K562 (cell line): ENCODE data around the gene COX20. TPM values are rescaled to one million over a fixed set of nuclear protein-coding genes. Genes with fewer than 3 reads are reported as not detected.
A peak's percentile ranks its signal among the peaks of the same experiment; 100 is the strongest.

Experiments used
- ATAC-seq: fragments of 200-7000 bp; cut with Tn5 transposase; 3 replicates; pipeline ENCODE4 v1.9.1; 2020; ENCODE audit warnings: moderate library complexity
- BruUV-seq: library from RNA; stranded (reverse); fragments of 400-500 nt; replicated peaks from 2 replicates; lab custom pipeline; 2021; lab: Mats Ljungman, UMichigan
- CTCF ChIA-PET: fragments of 300-600 bp; formaldehyde crosslinking; extraction: SDS; loops from one replicate; lab custom pipeline; 2021; ENCODE audit warnings: low intra/inter-chr PET ratio; lab: Yijun Ruan, JAX
- POLR2A ChIA-PET: fragments of 300-600, 350-650 bp; sonication (Branson Sonifier 250); formaldehyde crosslinking; extraction: SDS; loops from one replicate; lab custom pipeline; 2021; ENCODE audit warnings: antibody characterized with exemption, inconsistent platforms; lab: Yijun Ruan, JAX
- DNase-seq, 4 experiments: peaks; one replicate each; pipeline versions ENCODE4 v3.0.0 to v3.0.0-alpha.2; 2011 to 2018; ENCODE audit warnings: low spot score in 3 of 4, mixed read lengths in 3 of 4; ENCODE audit errors: extremely low read depth in 1 of 4
- FAIRE-seq: peaks from 2 replicates; lab custom pipeline; 2011; peaks lifted over from hg19 to GRCh38; lab: Jason Lieb, UNC
- H2AFZ ChIP-seq: 2 replicates; pipeline ENCODE4 v1.6.0; 2011; ENCODE audit warnings: low read depth, low read length, control low read depth, inconsistent platforms
- H3K27ac ChIP-seq: fragments of 200-600 bp; 3 replicates; pipeline ENCODE4 v1.8.0; 2011; ENCODE audit warnings: low read depth, mild to moderate bottlenecking, control low read depth, inconsistent platforms, low read length, moderate library complexity, mixed read lengths; ENCODE audit errors: extremely low read depth
- H3K27me3 ChIP-seq, 2 experiments: fragments of 300-600 bp in 1 of 2; 2 replicates in 1 of 2; 3 replicates in 1 of 2; pipeline versions ENCODE4 v1.6.0 to v1.8.0; 2011; ENCODE audit warnings: inconsistent platforms in 2 of 2, low read length in 2 of 2, mild to moderate bottlenecking in 1 of 2, mixed read lengths in 1 of 2, moderate library complexity in 1 of 2; ENCODE audit not compliant: control insufficient read depth in 2 of 2, insufficient read depth in 2 of 2
- H3K36me3 ChIP-seq: fragments of 300-600 bp; 3 replicates; pipeline ENCODE4 v1.8.0; 2011; ENCODE audit warnings: mild to moderate bottlenecking, low read length, inconsistent platforms; ENCODE audit not compliant: control insufficient read depth, insufficient read depth
- H3K4me1 ChIP-seq, 2 experiments: fragments of 200-600 bp in 1 of 2; replicated peaks in 1 of 2; 2 replicates in 1 of 2; 3 replicates in 1 of 2; pipeline versions ENCODE4 v1.5.1 to v1.8.0; 2011; ENCODE audit warnings: inconsistent platforms in 2 of 2, low read length in 2 of 2, mild to moderate bottlenecking in 1 of 2, mixed read lengths in 1 of 2, moderate library complexity in 1 of 2; ENCODE audit not compliant: control insufficient read depth in 2 of 2, insufficient read depth in 2 of 2
- H3K4me2 ChIP-seq: 2 replicates; pipeline ENCODE4 v1.6.1; 2011; ENCODE audit warnings: low read length, control low read depth, inconsistent platforms, mixed read lengths; ENCODE audit not compliant: insufficient read depth
- H3K4me3 ChIP-seq: fragments of 200-600 bp; sonication (generic), shearing (Covaris generic); 2 replicates; pipeline ENCODE4 v1.5.1; 2016; ENCODE audit warnings: control low read depth, inconsistent platforms
- H3K79me2 ChIP-seq: fragments of 200-600 bp; 3 replicates; pipeline ENCODE4 v1.8.0; 2011; ENCODE audit warnings: low read length, inconsistent platforms; ENCODE audit not compliant: control insufficient read depth, insufficient read depth
- H3K9ac ChIP-seq, 2 experiments: 2 replicates each; pipeline versions ENCODE4 v1.6.0 to v1.6.1; 2011; ENCODE audit warnings: low read depth in 2 of 2, low read length in 2 of 2, control low read depth in 1 of 2, inconsistent platforms in 1 of 2, mild to moderate bottlenecking in 1 of 2, mixed read lengths in 1 of 2; ENCODE audit not compliant: insufficient read depth in 1 of 2
- H3K9me1 ChIP-seq: one replicate; pipeline ENCODE4 v1.6.0; 2011; ENCODE audit warnings: inconsistent platforms, mild to moderate bottlenecking, low read length, moderate library complexity; ENCODE audit not compliant: control insufficient read depth, insufficient read depth
- H3K9me3 ChIP-seq: replicated peaks from 2 replicates; pipeline ENCODE4 v1.5.1; 2011; ENCODE audit warnings: low read depth, low read length, inconsistent platforms; ENCODE audit not compliant: control insufficient read depth, insufficient read depth
- H4K20me1 ChIP-seq: replicated peaks from 2 replicates; pipeline ENCODE4 v1.6.1; 2011; ENCODE audit warnings: low read length, inconsistent platforms, mixed read lengths; ENCODE audit not compliant: control insufficient read depth, insufficient read depth
- ERF ChIP-seq: fragments of 450-650 bp; formaldehyde crosslinking; IDR thresholded peaks from 2 replicates; pipeline ENCODE4 v1.4.0; 2020; ENCODE audit warnings: mild to moderate bottlenecking, mixed read lengths
- MAFG ChIP-seq: fragments of 450-650 bp; conservative IDR thresholded peaks from 2 replicates; pipeline ENCODE4 v1.6.1; 2016; ENCODE audit warnings: missing genetic modification characterization, missing compliant biosample characterization
- MGA ChIP-seq: fragments of 450-650 bp; IDR thresholded peaks from 2 replicates; pipeline ENCODE4 v1.6.1; 2016; ENCODE audit warnings: mild to moderate bottlenecking, moderate library complexity
- PHB2 ChIP-seq: fragments of 450-650 bp; IDR thresholded peaks from 2 replicates; pipeline ENCODE4 v1.6.1; 2017; ENCODE audit warnings: low read depth
- POLR2B ChIP-seq: fragments of 450-650 bp; IDR thresholded peaks from 2 replicates; pipeline ENCODE4 v1.6.1; 2018; ENCODE audit warnings: low read depth; ENCODE audit not compliant: partially characterized antibody
- RNF219 ChIP-seq: fragments of 250-450 bp; sonication (Bioruptor Pico); IDR thresholded peaks from 2 replicates; pipeline ENCODE4 v1.5.0; 2022; ENCODE audit warnings: mild to moderate bottlenecking
- SUPT5H ChIP-seq: fragments of 450-650 bp; IDR thresholded peaks from 2 replicates; pipeline ENCODE4 v1.6.1; 2016
- ZNF165 ChIP-seq: fragments of 250-450 bp; sonication (Bioruptor Pico); IDR thresholded peaks from 2 replicates; pipeline ENCODE4 v1.4.0; 2020; ENCODE audit warnings: borderline replicate concordance
- ZNF174 ChIP-seq: fragments of 250-450 bp; sonication (Bioruptor Pico); IDR thresholded peaks from 2 replicates; pipeline ENCODE4 v1.4.0; 2020; ENCODE audit warnings: mild to moderate bottlenecking
- ZNF830 ChIP-seq: fragments of 250-450 bp; sonication (Bioruptor Pico); IDR thresholded peaks from 2 replicates; pipeline ENCODE4 v1.5.0; 2021; ENCODE audit warnings: mild to moderate bottlenecking
- WGBS: fragments of 100-300 bp; shearing (Covaris generic); methylation state at CpG from one replicate; pipeline ENCODE4 v1.1.6; 2016; ENCODE audit warnings: low coverage, mixed read lengths; ENCODE audit not compliant: insufficient coverage; ENCODE audit errors: missing lambda C conversion rate; 5-methylcytosine and 5-hydroxymethylcytosine counted together
- in situ Hi-C: fragments of 300-500 bp; cut with MboI; formaldehyde crosslinking; loops from 4 replicates; pipeline ENCODE4 v1.15.0; 2018; ENCODE audit warnings: inconsistent platforms, mixed read lengths
- intact Hi-C: fragments of 100-400 bp; cut with micrococcal nuclease; formaldehyde crosslinking; loops from 2 replicates; pipeline ENCODE4 v1.14.2; 2022
- polyA plus RNA-seq, 8 experiments: library from polyadenylated mRNA; depleted of rRNA in 4 of 8; stranded (reverse) in 5 of 8; unstranded in 3 of 8; fragments of >200 nt; fragmentation: Nextera tagmentation in 2 of 8; fragmentation: Illumina TruSeq in 1 of 8; extraction: Ambion mirVana in 2 of 8; extraction: Trizol in 1 of 8; gene quantifications; 2 replicates each; pipeline versions ENCODE4 v1.2.1 to v1.2.3, GENCODE V29; 2011 to 2014; ENCODE audit warnings: inconsistent platforms in 1 of 8, missing spikeins in 1 of 8
- total RNA-seq, 7 experiments: library from RNA; depleted of rRNA in 6 of 7; stranded (reverse); fragments of >200 nt in 6 of 7; fragmentation: Illumina TruSeq in 2 of 7; extraction: Trizol in 2 of 7; gene quantifications; 2 replicates each; pipeline versions ENCODE4 v1.2.1 to v1.2.3, GENCODE V29; 2011 to 2021; ENCODE audit warnings: low replicate concordance in 1 of 7

The COX20 gene
- total and polyA plus RNA-seq, 9 of the 15 experiments (the other 6 are each of a cell fraction or from before 2014, with no cell fraction given) = 41.5 to 192 (median 84.3) TPM

GRCh38 chr1:244862354-244862698 is 26.9 kb downstream of the COX20 start:
- Histone ChIP-seq H3K4me3 (peak overlapping the region; percentile 96), H3K9me1 (peaks cover 2% of the 10 kb centered on the region), H3K79me2 (peaks cover 89% of the 10 kb centered on the region), H3K27ac (peak overlapping the region; percentile 98), H3K4me1 (peaks cover 15% of the 10 kb centered on the region in 2 experiments; a peak in 4 of 5 replicates), H3K27me3 (no peaks in the 10 kb centered on the region), H3K9me3 (no peaks in the 10 kb centered on the region), H3K9ac (peak overlapping the region; percentile 85 to 94), H3K4me2 (peak overlapping the region; percentile 88), H2AFZ (no peak overlapping the region), H4K20me1 (peaks cover 46% of the 10 kb centered on the region), H3K36me3 (peaks cover 61% of the 10 kb centered on the region)
- ChIA-PET CTCF (interaction anchor here (1.2 kb wide), 1 partner anchor 108 kb away, joined by 3 read pairs; no protein-coding TSS in a partner anchor), POLR2A (interaction anchor here (0.8 to 24.0 kb wide), 5 partner anchors 16 to 107 kb away, joined by 3 to 485 read pairs (median 8); partner anchors contain the start of gene COX20)
- intact Hi-C loops = loop anchor here (5.0 kb wide), 1 partner anchor 1605 kb away; the partner anchor contains the start of genes CEP170 and SDCCAG8
- BruUV-seq = TSS peak; percentile 29
- FAIRE-seq (no peak), ATAC-seq (no peak), DNase-seq (peak in 1 of 4 experiments; percentile 56)
- in situ Hi-C loops = loop anchor here (5.0 kb wide), 1 partner anchor 180 kb away; no protein-coding TSS in a partner anchor
- 0% methylated on average over 7 of the region's 7 CpGs for WGBS
- TF ChIP-seq RNF219 (CRISPR knock-in tag) = no peak
- TF ChIP-seq MAFG = no peak
- TF ChIP-seq ERF (CRISPR knock-in tag) = no peak
- TF ChIP-seq SUPT5H = peak; percentile 44
- TF ChIP-seq MGA = no peak
- no peak for TF ChIP-seq ZNF165
- 0 out of 2 replicates have a peak, but pooled peaks have one; percentile 7 for TF ChIP-seq PHB2
- no peak for TF ChIP-seq POLR2B
- no peak for TF ChIP-seq ZNF830 (CRISPR knock-in tag)
- TF ChIP-seq ZNF174 (CRISPR knock-in tag) = no peak
